Endothelial cell of umbilical vein (primary cell): Measurements from ENCODE around the gene FKBP14.

ENCODE experiments used
- CTCF ChIP-seq, 2 donors: IDR thresholded peaks; 1 replicate in 1 of 2; 2 replicates in 1 of 2; pipeline ENCODE4 v1.5.1; 2011; ENCODE audit warnings: low read length in 2 of 2, mild to moderate bottlenecking in 2 of 2, moderate library complexity in 2 of 2, control low read depth in 1 of 2, inconsistent platforms in 1 of 2, low read depth in 1 of 2; ENCODE audit not compliant: insufficient read depth in 1 of 2; ENCODE audit errors: extremely low read depth in 1 of 2
- EZH2 ChIP-seq: IDR thresholded peaks from 2 replicates; pipeline ENCODE4 v1.6.1; 2012; ENCODE audit warnings: borderline replicate concordance, low read depth, mild to moderate bottlenecking, moderate library complexity, low read length, inconsistent platforms; ENCODE audit not compliant: severe bottlenecking
- GATA2 ChIP-seq: IDR thresholded peaks from 2 replicates; pipeline ENCODE4 v1.7.0; 2011; ENCODE audit warnings: low read depth, mild to moderate bottlenecking, moderate library complexity, mixed read lengths, low read length; ENCODE audit not compliant: insufficient read length, insufficient read depth
- JUN ChIP-seq: IDR thresholded peaks from 2 replicates; pipeline ENCODE4 v1.6.1; 2011; ENCODE audit warnings: borderline replicate concordance, low read depth; ENCODE audit not compliant: insufficient read length, insufficient read depth
- MAX ChIP-seq: IDR thresholded peaks from 2 replicates; pipeline ENCODE4 v1.6.1; 2011; ENCODE audit not compliant: insufficient read depth, insufficient read length
- MYC ChIP-seq: IDR thresholded peaks from one replicate; pipeline ENCODE4 v1.6.1; 2011; ENCODE audit warnings: mild to moderate bottlenecking, low read depth, low read length
- POLR2A ChIP-seq: IDR thresholded peaks from 2 replicates; pipeline ENCODE4 v1.6.1; 2012; ENCODE audit warnings: low read depth, mild to moderate bottlenecking, control low read depth, low read length
- POLR2AphosphoS5 ChIP-seq: IDR thresholded peaks from 2 replicates; pipeline ENCODE4 v1.6.1; 2012; ENCODE audit warnings: low read depth, mild to moderate bottlenecking, control low read depth, low read length, moderate library complexity; ENCODE audit not compliant: insufficient read depth

- no peak for TF ChIP-seq EZH2
- no peak for TF ChIP-seq CTCF (IDR thresholded peaks at IDR 0.05; ENCODE audit: extremely low read depth in 1 of 2, insufficient read depth in 1 of 2, low read depth in 1 of 2, low read length in 2 of 2)
- no peak for TF ChIP-seq MAX
- no peak for TF ChIP-seq POLR2AphosphoS5
- TF ChIP-seq MYC, result no peak
- TF ChIP-seq GATA2, result no peak
- TF ChIP-seq JUN, result no peak
- TF ChIP-seq POLR2A, result no peak
Measured at GRCh38 chr7:30072735-30073134, 46.2 kb upstream of the FKBP14 start.
